Ishikawa (cell line): ENCODE results near the gene CGN.

Experiments used
- CEBPB ChIP-seq: IDR thresholded peaks from 2 replicates; pipeline ENCODE4 v1.6.1; 2012
- EP300 ChIP-seq: IDR thresholded peaks from 2 replicates; pipeline ENCODE4 v1.6.1; 2012; ENCODE audit warnings: borderline replicate concordance
- RAD21 ChIP-seq: IDR thresholded peaks from 2 replicates; pipeline ENCODE4 v1.6.1; 2012; ENCODE audit warnings: low read depth
- TAF1 ChIP-seq: IDR thresholded peaks from 2 replicates; pipeline ENCODE4 v1.6.1; 2012; ENCODE audit warnings: low read depth, mild to moderate bottlenecking
- TCF12 ChIP-seq: IDR thresholded peaks from 2 replicates; pipeline ENCODE4 v1.6.1; 2012; ENCODE audit warnings: low read depth
- YY1 ChIP-seq: IDR thresholded peaks from 2 replicates; pipeline ENCODE4 v1.6.1; 2012; ENCODE audit warnings: low read depth
- ZBTB7A ChIP-seq: IDR thresholded peaks from 2 replicates; pipeline ENCODE4 v1.6.1; 2012; ENCODE audit warnings: low read depth
- TF ChIP-seq, protein P1 (sequence below): IDR thresholded peaks from 2 replicates; pipeline ENCODE4 v1.6.1; 2012
- TF ChIP-seq, protein P2 (sequence below): IDR thresholded peaks from 2 replicates; pipeline ENCODE4 v1.6.1; 2012; ENCODE audit warnings: low read depth, mild to moderate bottlenecking

DNA sequence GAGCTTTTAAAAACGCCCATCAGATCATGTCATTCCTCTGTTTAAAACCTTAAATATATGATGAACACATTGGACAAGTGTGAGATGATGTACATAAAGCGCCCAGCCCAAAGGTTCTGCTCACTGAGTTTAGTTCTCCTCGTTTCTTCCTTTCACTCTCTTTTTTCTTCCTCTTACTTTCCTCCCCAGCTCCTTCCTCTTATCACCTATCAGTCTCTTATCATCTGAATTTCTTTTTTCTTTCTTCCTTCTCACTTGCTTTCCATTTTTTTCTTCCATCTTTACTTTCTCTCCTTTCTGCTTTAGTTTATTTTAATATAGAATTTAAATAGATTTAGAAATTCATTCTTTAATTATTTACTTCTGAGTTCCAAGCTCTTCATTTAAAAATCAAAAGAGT, 34.1 kb upstream of the CGN start:
- TF ChIP-seq EP300 (no peak), ZBTB7A (no peak), RAD21 (no peak), YY1 (no peak), CEBPB (no peak), TCF12 (no peak), TAF1 (no peak)
- TF ChIP-seq, protein P1, sequence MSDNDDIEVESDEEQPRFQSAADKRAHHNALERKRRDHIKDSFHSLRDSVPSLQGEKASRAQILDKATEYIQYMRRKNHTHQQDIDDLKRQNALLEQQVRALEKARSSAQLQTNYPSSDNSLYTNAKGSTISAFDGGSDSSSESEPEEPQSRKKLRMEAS, result no peak
- TF ChIP-seq, protein P2, sequence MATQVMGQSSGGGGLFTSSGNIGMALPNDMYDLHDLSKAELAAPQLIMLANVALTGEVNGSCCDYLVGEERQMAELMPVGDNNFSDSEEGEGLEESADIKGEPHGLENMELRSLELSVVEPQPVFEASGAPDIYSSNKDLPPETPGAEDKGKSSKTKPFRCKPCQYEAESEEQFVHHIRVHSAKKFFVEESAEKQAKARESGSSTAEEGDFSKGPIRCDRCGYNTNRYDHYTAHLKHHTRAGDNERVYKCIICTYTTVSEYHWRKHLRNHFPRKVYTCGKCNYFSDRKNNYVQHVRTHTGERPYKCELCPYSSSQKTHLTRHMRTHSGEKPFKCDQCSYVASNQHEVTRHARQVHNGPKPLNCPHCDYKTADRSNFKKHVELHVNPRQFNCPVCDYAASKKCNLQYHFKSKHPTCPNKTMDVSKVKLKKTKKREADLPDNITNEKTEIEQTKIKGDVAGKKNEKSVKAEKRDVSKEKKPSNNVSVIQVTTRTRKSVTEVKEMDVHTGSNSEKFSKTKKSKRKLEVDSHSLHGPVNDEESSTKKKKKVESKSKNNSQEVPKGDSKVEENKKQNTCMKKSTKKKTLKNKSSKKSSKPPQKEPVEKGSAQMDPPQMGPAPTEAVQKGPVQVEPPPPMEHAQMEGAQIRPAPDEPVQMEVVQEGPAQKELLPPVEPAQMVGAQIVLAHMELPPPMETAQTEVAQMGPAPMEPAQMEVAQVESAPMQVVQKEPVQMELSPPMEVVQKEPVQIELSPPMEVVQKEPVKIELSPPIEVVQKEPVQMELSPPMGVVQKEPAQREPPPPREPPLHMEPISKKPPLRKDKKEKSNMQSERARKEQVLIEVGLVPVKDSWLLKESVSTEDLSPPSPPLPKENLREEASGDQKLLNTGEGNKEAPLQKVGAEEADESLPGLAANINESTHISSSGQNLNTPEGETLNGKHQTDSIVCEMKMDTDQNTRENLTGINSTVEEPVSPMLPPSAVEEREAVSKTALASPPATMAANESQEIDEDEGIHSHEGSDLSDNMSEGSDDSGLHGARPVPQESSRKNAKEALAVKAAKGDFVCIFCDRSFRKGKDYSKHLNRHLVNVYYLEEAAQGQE, result no peak
